H9 (cell line): Measurements from ENCODE around the gene RAB15. TPM values are rescaled to one million over a fixed set of nuclear protein-coding genes. Genes with fewer than 3 reads are reported as not detected.

Experiments
- DNase-seq: peaks from one replicate; pipeline ENCODE4 v3.0.0-alpha.2; 2017
- H2AFZ ChIP-seq: one replicate; pipeline ENCODE4 v1.6.1; 2013; ENCODE audit warnings: mild to moderate bottlenecking, low read length, control low read depth, moderate library complexity
- H2AK5ac ChIP-seq: 2 replicates; pipeline ENCODE4 v1.6.1; 2013; ENCODE audit warnings: low read length, control low read depth, mixed read lengths; ENCODE audit not compliant: insufficient read length
- H2BK120ac ChIP-seq: one replicate; pipeline ENCODE4 v1.6.1; 2013; ENCODE audit warnings: low read depth, mild to moderate bottlenecking, low read length, control low read depth, inconsistent platforms; ENCODE audit not compliant: poor library complexity, severe bottlenecking
- H2BK12ac ChIP-seq: 2 replicates; pipeline ENCODE4 v1.6.1; 2013; ENCODE audit warnings: low read length, control low read depth, mixed read lengths, low read depth; ENCODE audit not compliant: insufficient read length
- H2BK15ac ChIP-seq: 2 replicates; pipeline ENCODE4 v1.6.1; 2013; ENCODE audit warnings: low read depth, low read length, control low read depth
- H2BK20ac ChIP-seq: one replicate; pipeline ENCODE4 v1.6.1; 2013; ENCODE audit warnings: low read depth, mild to moderate bottlenecking, low read length, control low read depth, inconsistent platforms; ENCODE audit not compliant: poor library complexity, severe bottlenecking
- H2BK5ac ChIP-seq: 2 replicates; pipeline ENCODE4 v1.6.1; 2013; ENCODE audit warnings: low read length, control low read depth, mixed read lengths; ENCODE audit not compliant: insufficient read length
- H3K14ac ChIP-seq: 2 replicates; pipeline ENCODE4 v1.6.1; 2013; ENCODE audit warnings: low read length, control low read depth; ENCODE audit not compliant: insufficient read depth
- H3K18ac ChIP-seq: 2 replicates; pipeline ENCODE4 v1.6.1; 2013; ENCODE audit warnings: low read depth, mild to moderate bottlenecking, mixed read lengths, low read length, control low read depth; ENCODE audit not compliant: insufficient read length
- H3K23ac ChIP-seq: 2 replicates; pipeline ENCODE4 v1.6.1; 2013; ENCODE audit warnings: low read length, control low read depth, mixed read lengths, low read depth; ENCODE audit not compliant: insufficient read length
- H3K23me2 ChIP-seq: 2 replicates; pipeline ENCODE4 v1.6.1; 2013; ENCODE audit warnings: low read depth, mild to moderate bottlenecking, mixed read lengths, low read length, control low read depth; ENCODE audit not compliant: insufficient read length, poor library complexity, severe bottlenecking
- H3K27ac ChIP-seq: 2 replicates; pipeline ENCODE4 v1.5.1; 2013; ENCODE audit warnings: low read length, control low read depth, mixed read lengths, low read depth; ENCODE audit not compliant: insufficient read length
- H3K27me3 ChIP-seq: 2 replicates; pipeline ENCODE4 v1.6.1; 2013; ENCODE audit warnings: low read length, control low read depth, inconsistent platforms; ENCODE audit not compliant: insufficient read depth
- H3K4ac ChIP-seq: 2 replicates; pipeline ENCODE4 v1.6.1; 2013; ENCODE audit warnings: low read depth, mild to moderate bottlenecking, control low read depth, inconsistent platforms, low read length, moderate library complexity
- H3K4me1 ChIP-seq: 2 replicates; pipeline ENCODE4 v1.6.1; 2013; ENCODE audit warnings: low read length, control low read depth, inconsistent platforms; ENCODE audit not compliant: insufficient read depth
- H3K4me2 ChIP-seq: 2 replicates; pipeline ENCODE4 v1.6.1; 2013; ENCODE audit warnings: low read length, control low read depth, mixed read lengths; ENCODE audit not compliant: insufficient read length, insufficient read depth
- H3K56ac ChIP-seq: 2 replicates; pipeline ENCODE4 v1.6.1; 2013; ENCODE audit warnings: low read depth, mild to moderate bottlenecking, mixed read lengths, low read length, control low read depth; ENCODE audit not compliant: insufficient read length
- H3K79me1 ChIP-seq: 2 replicates; pipeline ENCODE4 v1.6.1; 2013; ENCODE audit warnings: low read depth, mild to moderate bottlenecking, moderate library complexity, low read length, control low read depth, inconsistent platforms; ENCODE audit not compliant: insufficient read depth, poor library complexity, severe bottlenecking
- H3K79me2 ChIP-seq: 2 replicates; pipeline ENCODE4 v1.6.1; 2013; ENCODE audit warnings: low read length, control low read depth, inconsistent platforms; ENCODE audit not compliant: insufficient read depth
- H3K9ac ChIP-seq: 2 replicates; pipeline ENCODE4 v1.6.1; 2013; ENCODE audit warnings: low read length, control low read depth, mixed read lengths; ENCODE audit not compliant: insufficient read length; ENCODE audit errors: extremely low read depth
- H3K9me3 ChIP-seq: one replicate; pipeline ENCODE4 v1.6.1; 2013; ENCODE audit warnings: low read depth, low read length, inconsistent platforms; ENCODE audit not compliant: control insufficient read depth
- H3T11ph ChIP-seq: one replicate; pipeline ENCODE4 v1.6.1; 2013; ENCODE audit warnings: mild to moderate bottlenecking, low read length, control low read depth, inconsistent platforms
- H4K20me1 ChIP-seq: one replicate; pipeline ENCODE4 v1.6.1; 2013; ENCODE audit not compliant: control insufficient read depth, insufficient read length, insufficient read depth
- H4K5ac ChIP-seq: 2 replicates; pipeline ENCODE4 v1.6.1; 2013; ENCODE audit warnings: low read depth, mild to moderate bottlenecking, mixed read lengths, low read length, control low read depth; ENCODE audit not compliant: insufficient read length
- H4K8ac ChIP-seq: replicated peaks from 2 replicates; pipeline ENCODE4 v1.6.1; 2013; ENCODE audit warnings: low read length, control low read depth, mixed read lengths, low read depth; ENCODE audit not compliant: insufficient read length
- H4K91ac ChIP-seq: 2 replicates; pipeline ENCODE4 v1.6.1; 2013; ENCODE audit warnings: low read depth, mild to moderate bottlenecking, moderate library complexity, mixed read lengths, low read length, control low read depth; ENCODE audit not compliant: insufficient read length
- H3K27ac Mint-ChIP-seq, 3 experiments: 2 replicates in 2 of 3; 3 replicates in 1 of 3; pipeline ENCODE4 v1.8.0; 2020 to 2021; ENCODE audit warnings: mixed read lengths in 3 of 3, mild to moderate bottlenecking in 1 of 3, moderate library complexity in 1 of 3
- H3K27me3 Mint-ChIP-seq: 2 replicates; pipeline ENCODE4 v1.8.0; 2021; ENCODE audit warnings: low read depth, mild to moderate bottlenecking, moderate library complexity, mixed read lengths
- H3K36me3 Mint-ChIP-seq, 3 experiments: 2 replicates in 2 of 3; 3 replicates in 1 of 3; pipeline ENCODE4 v1.8.0; 2020 to 2021; ENCODE audit warnings: low read depth in 3 of 3, mixed read lengths in 3 of 3; ENCODE audit not compliant: insufficient read depth in 1 of 3
- H3K4me1 Mint-ChIP-seq, 2 experiments: 2 replicates each; pipeline ENCODE4 v1.8.0; 2020; ENCODE audit warnings: mixed read lengths in 2 of 2
- H3K4me3 Mint-ChIP-seq, 2 experiments: 2 replicates in 1 of 2; 3 replicates in 1 of 2; pipeline ENCODE4 v1.8.0; 2020 to 2021; ENCODE audit warnings: mild to moderate bottlenecking in 2 of 2, mixed read lengths in 2 of 2, moderate library complexity in 1 of 2
- H3K9me3 Mint-ChIP-seq, 2 experiments: 2 replicates in 1 of 2; 3 replicates in 1 of 2; pipeline ENCODE4 v1.8.0; 2020; ENCODE audit warnings: mild to moderate bottlenecking in 2 of 2, mixed read lengths in 2 of 2, moderate library complexity in 1 of 2
- WGBS: extraction: QIAGEN DNeasy Blood & Tissue Kit; methylation state at CpG from one replicate; pipeline ENCODE4 v1.1.7; 2013; ENCODE audit warnings: missing lambda C conversion rate, low lambda C conversion rate, mixed read lengths; ENCODE audit not compliant: insufficient read length; ENCODE audit errors: extremely low coverage; 5-methylcytosine and 5-hydroxymethylcytosine counted together
- total RNA-seq: library from RNA; stranded (reverse); gene quantifications from 2 replicates; pipeline ENCODE4 v1.2.1, GENCODE V29; 2021
- TF ChIP-seq, protein P1 (sequence below): fragments of 200-600 bp; sonication (generic); conservative IDR thresholded peaks from 3 replicates; pipeline ENCODE4 v1.8.0; 2021; ENCODE audit warnings: antibody characterized with exemption, mild to moderate bottlenecking

RAB15 gene
- total RNA-seq, 1 experiment from 2014 or later, result 54.3 TPM

DNA sequence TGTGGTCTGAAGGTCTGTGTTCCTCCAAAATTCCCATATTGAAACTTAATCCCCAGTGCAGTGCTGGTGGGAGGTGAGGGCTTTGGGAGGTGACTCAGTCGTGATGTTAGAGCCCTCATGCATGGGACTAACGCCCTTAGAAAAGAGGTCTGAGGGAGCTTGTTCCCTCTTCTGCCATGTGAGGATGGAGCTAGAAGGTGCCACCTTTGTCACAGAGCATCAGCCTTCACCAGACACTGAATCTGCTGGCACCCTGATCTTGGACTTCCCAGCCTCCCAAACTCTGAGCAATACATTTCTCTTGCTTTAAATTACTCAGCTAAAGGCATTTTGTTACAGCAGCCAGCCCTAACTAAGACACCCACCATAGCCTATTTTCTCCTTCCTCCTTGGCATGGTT is 13.9 kb downstream of the RAB15 start:
- WGBS, result no CpG with 5 or more reads among the region's 2 CpGs
- peaks cover under 1 to 9% (median 5%) of the 10 kb centered on the region in 3 experiments; a peak in 5 of 7 replicates for H3K36me3 Mint-ChIP-seq
- H3K23ac ChIP-seq, result no peak overlapping the region
- no peak overlapping the region for H3K27ac ChIP-seq
- peak overlapping the region; percentile 17 for H4K91ac ChIP-seq
- no peaks in the 10 kb centered on the region for H3K23me2 ChIP-seq
- H3K9me3 ChIP-seq, result no peaks in the 10 kb centered on the region
- no peak overlapping the region for H3K4me3 Mint-ChIP-seq
- no peak overlapping the region for H2BK120ac ChIP-seq
- no peak for DNase-seq
- H2BK15ac ChIP-seq, result no peak overlapping the region
- H3K14ac ChIP-seq, result no peak overlapping the region
- TF ChIP-seq, protein P1, sequence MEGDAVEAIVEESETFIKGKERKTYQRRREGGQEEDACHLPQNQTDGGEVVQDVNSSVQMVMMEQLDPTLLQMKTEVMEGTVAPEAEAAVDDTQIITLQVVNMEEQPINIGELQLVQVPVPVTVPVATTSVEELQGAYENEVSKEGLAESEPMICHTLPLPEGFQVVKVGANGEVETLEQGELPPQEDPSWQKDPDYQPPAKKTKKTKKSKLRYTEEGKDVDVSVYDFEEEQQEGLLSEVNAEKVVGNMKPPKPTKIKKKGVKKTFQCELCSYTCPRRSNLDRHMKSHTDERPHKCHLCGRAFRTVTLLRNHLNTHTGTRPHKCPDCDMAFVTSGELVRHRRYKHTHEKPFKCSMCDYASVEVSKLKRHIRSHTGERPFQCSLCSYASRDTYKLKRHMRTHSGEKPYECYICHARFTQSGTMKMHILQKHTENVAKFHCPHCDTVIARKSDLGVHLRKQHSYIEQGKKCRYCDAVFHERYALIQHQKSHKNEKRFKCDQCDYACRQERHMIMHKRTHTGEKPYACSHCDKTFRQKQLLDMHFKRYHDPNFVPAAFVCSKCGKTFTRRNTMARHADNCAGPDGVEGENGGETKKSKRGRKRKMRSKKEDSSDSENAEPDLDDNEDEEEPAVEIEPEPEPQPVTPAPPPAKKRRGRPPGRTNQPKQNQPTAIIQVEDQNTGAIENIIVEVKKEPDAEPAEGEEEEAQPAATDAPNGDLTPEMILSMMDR, result no peak
- no peak overlapping the region for H4K8ac ChIP-seq
- no peaks in the 10 kb centered on the region for H4K20me1 ChIP-seq
- H3K4ac ChIP-seq, result no peak overlapping the region
- peaks cover 47 to 58% of the 10 kb centered on the region in 2 experiments for H3K4me1 Mint-ChIP-seq
- no peak overlapping the region; a peak in 2 of 7 replicates for H3K27ac Mint-ChIP-seq
- H3K9ac ChIP-seq, result no peak overlapping the region
- H3K9me3 Mint-ChIP-seq, result no peaks in the 10 kb centered on the region; a peak in 2 of 5 replicates
- H3K27me3 Mint-ChIP-seq, result no peaks in the 10 kb centered on the region
- no peak overlapping the region for H3K18ac ChIP-seq
- no peak overlapping the region for H3K56ac ChIP-seq
- no peak overlapping the region for H2AFZ ChIP-seq
- no peaks in the 10 kb centered on the region for H3K79me2 ChIP-seq
- no peaks in the 10 kb centered on the region for H3K27me3 ChIP-seq
- H2BK5ac ChIP-seq, result no peak overlapping the region
- no peak overlapping the region for H3K4me2 ChIP-seq
- H2BK20ac ChIP-seq, result no peak overlapping the region
- H4K5ac ChIP-seq, result no peak overlapping the region
- no peak overlapping the region for H2AK5ac ChIP-seq
- no peak overlapping the region for H2BK12ac ChIP-seq
- H3K4me1 ChIP-seq, result peaks cover 18% of the 10 kb centered on the region; the same call in 1 of the 2 replicates
- H3T11ph ChIP-seq, result no peak overlapping the region
- no peaks in the 10 kb centered on the region for H3K79me1 ChIP-seq
